HG03135 (cell line): ENCODE results near the gene DYSF.

Experiments
- ATAC-seq: cut with Tn5 transposase; IDR thresholded peaks from one replicate; pipeline ENCODE4 v1.9.1; 2021; ENCODE audit warnings: mild to moderate bottlenecking, moderate library complexity; ENCODE audit not compliant: unreplicated experiment

Gene DYSF

GRCh38 chr2:71548646-71549425, 95.5 kb downstream of the DYSF start:
- no peak for ATAC-seq

GRCh38 chr2:71550801-71551630, 97.7 kb downstream of the DYSF start:
- no peak for ATAC-seq

GRCh38 chr2:71551631-71551915, 98.2 kb downstream of the DYSF start:
- ATAC-seq, result no peak

GRCh38 chr2:71552356-71552755, 99.0 kb downstream of the DYSF start:
- ATAC-seq, result no peak

- no peak for ATAC-seq
Observed at GRCh38 chr2:71552861-71553301, 99.5 kb downstream of the DYSF start.

GRCh38 chr2:71554028-71554705, 100.8 kb downstream of the DYSF start:
- ATAC-seq, result no peak

GRCh38 chr2:71554706-71555056, 101.3 kb downstream of the DYSF start:
- no peak for ATAC-seq

- ATAC-seq, result no peak
Observed at GRCh38 chr2:71555798-71556454, 102.6 kb downstream of the DYSF start.

- ATAC-seq, result no peak
Observed at GRCh38 chr2:71556692-71557250, 103.4 kb downstream of the DYSF start.

- no peak for ATAC-seq
Observed at GRCh38 chr2:71557321-71557720, 104.0 kb downstream of the DYSF start.

- no peak for ATAC-seq
Observed at GRCh38 chr2:71558300-71559051, 105.1 kb downstream of the DYSF start.

- no peak for ATAC-seq
Observed at GRCh38 chr2:71559080-71559827, 105.9 kb downstream of the DYSF start.

- ATAC-seq, result no peak
Observed at GRCh38 chr2:71559828-71560637, 106.7 kb downstream of the DYSF start.

- no peak for ATAC-seq
Observed at GRCh38 chr2:71560638-71561011, 107.3 kb downstream of the DYSF start.

GRCh38 chr2:71561441-71562267, 108.3 kb downstream of the DYSF start:
- ATAC-seq, result no peak

- no peak for ATAC-seq
Observed at GRCh38 chr2:71562518-71562917, 109.2 kb downstream of the DYSF start.

GRCh38 chr2:71563872-71564271, 110.5 kb downstream of the DYSF start:
- ATAC-seq, result no peak

GRCh38 chr2:71564361-71564760, 111.0 kb downstream of the DYSF start:
- no peak for ATAC-seq
